ENCODE data around the gene SEMA3D. TPM values are rescaled to one million over a fixed set of nuclear protein-coding genes. Genes with fewer than 3 reads are reported as not detected.

SEMA3D gene
- total RNA-seq, 1 experiment from 2014 or later = 4.8 TPM

DNA sequence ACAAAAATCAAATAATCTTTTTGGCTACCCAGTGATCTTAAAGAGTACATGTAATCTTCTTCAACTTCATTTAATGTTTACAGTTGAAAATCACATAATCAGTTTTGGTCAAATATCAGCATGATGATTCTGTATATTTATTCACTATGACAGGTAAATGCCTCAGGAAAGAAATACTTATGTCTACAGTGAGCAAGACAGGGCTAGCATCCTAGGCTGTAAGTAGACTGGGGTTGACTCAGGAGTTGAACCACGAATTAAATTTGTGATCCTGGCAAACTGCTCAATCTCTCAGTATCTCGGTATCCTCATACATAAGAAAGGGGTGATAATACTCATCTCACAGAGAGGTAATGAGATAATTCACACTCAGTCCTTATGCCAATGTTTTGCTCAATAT lies 71.8 kb downstream of the SEMA3D start:
- H3F3A ChIP-seq (ENCODE audit: insufficient read depth, low read depth) = no peaks in the 10 kb centered on the region
- no peaks in the 10 kb centered on the region for H3K27me3 ChIP-seq (ENCODE audit: insufficient read depth, low read depth)
- H3K4me2 ChIP-seq = no peak overlapping the region
- no peaks in the 10 kb centered on the region for H3K9me2 ChIP-seq (ENCODE audit: insufficient read depth)
- H3K36me3 ChIP-seq (ENCODE audit: low read depth) = no peaks in the 10 kb centered on the region
- no peaks in the 10 kb centered on the region for H4K20me1 ChIP-seq (ENCODE audit: insufficient read depth)
- H3K4me1 ChIP-seq (replicated peaks; ENCODE audit: insufficient read depth) = no peaks in the 10 kb centered on the region; the same call in 1 of the 2 replicates
- DNase-seq = no peak
- no peaks in the 10 kb centered on the region for H3K9me3 ChIP-seq (ENCODE audit: insufficient read depth, low read depth)
- TF ChIP-seq, protein P1, sequence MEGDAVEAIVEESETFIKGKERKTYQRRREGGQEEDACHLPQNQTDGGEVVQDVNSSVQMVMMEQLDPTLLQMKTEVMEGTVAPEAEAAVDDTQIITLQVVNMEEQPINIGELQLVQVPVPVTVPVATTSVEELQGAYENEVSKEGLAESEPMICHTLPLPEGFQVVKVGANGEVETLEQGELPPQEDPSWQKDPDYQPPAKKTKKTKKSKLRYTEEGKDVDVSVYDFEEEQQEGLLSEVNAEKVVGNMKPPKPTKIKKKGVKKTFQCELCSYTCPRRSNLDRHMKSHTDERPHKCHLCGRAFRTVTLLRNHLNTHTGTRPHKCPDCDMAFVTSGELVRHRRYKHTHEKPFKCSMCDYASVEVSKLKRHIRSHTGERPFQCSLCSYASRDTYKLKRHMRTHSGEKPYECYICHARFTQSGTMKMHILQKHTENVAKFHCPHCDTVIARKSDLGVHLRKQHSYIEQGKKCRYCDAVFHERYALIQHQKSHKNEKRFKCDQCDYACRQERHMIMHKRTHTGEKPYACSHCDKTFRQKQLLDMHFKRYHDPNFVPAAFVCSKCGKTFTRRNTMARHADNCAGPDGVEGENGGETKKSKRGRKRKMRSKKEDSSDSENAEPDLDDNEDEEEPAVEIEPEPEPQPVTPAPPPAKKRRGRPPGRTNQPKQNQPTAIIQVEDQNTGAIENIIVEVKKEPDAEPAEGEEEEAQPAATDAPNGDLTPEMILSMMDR (conservative IDR thresholded peaks at IDR 0.05) = no peak
- TF ChIP-seq EZH2 (IDR thresholded peaks at IDR 0.05; ENCODE audit: low read depth) = no peak
- POLR2A ChIA-PET (ENCODE audit: unreplicated experiment) = interaction anchor here (0.6 kb wide), 1 partner anchor 36 kb away, joined by 3 read pairs; no protein-coding TSS in a partner anchor
- intact Hi-C loops (cut with micrococcal nuclease; ENCODE audit: unreplicated experiment) = no loop called here
- BruUV-seq (replicated peaks) = no TSS peak
- H2AFZ ChIP-seq = no peak overlapping the region
- no peak overlapping the region for H3K27ac ChIP-seq
- no peak overlapping the region for H3K4me3 ChIP-seq
- CTCF ChIA-PET = no interaction called here
- no peaks in the 10 kb centered on the region for H3K79me2 ChIP-seq (ENCODE audit: low read depth)

DNA sequence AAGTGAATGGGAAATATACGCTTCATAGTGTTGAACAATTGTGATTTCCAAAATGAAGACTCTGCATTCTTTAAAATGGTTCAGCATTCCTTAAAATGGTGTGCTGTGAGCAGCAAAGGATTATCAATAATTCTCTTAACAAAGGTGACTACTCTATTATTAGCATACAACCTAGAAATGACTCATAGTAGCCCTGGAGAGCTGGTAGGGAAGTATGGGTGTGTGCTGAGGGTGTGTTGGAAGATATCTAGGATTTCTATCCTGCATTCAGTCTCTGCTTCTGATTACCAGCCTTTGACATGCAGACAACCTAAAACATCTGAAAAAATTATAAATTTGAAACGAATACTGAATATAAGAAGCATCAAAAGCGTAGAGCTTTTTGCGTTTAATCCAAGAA lies 72.5 kb downstream of the SEMA3D start:
- Histone ChIP-seq H3K4me2 (no peak overlapping the region), H3K36me3 (ENCODE audit: low read depth) (no peaks in the 10 kb centered on the region), H3K27me3 (ENCODE audit: insufficient read depth, low read depth) (no peaks in the 10 kb centered on the region), H2AFZ (no peak overlapping the region), H3F3A (ENCODE audit: insufficient read depth, low read depth) (no peaks in the 10 kb centered on the region), H3K9me2 (ENCODE audit: insufficient read depth) (no peaks in the 10 kb centered on the region), H3K79me2 (ENCODE audit: low read depth) (no peaks in the 10 kb centered on the region), H3K27ac (no peak overlapping the region), H3K4me1 (replicated peaks; ENCODE audit: insufficient read depth) (no peaks in the 10 kb centered on the region; the same call in 1 of the 2 replicates), H3K4me3 (no peak overlapping the region), H4K20me1 (ENCODE audit: insufficient read depth) (no peaks in the 10 kb centered on the region), H3K9me3 (ENCODE audit: insufficient read depth, low read depth) (no peaks in the 10 kb centered on the region)
- CTCF ChIA-PET = no interaction called here
- no TSS peak for BruUV-seq (replicated peaks)
- intact Hi-C loops (cut with micrococcal nuclease; ENCODE audit: unreplicated experiment) = no loop called here
- POLR2A ChIA-PET (ENCODE audit: unreplicated experiment) = interaction anchor here (0.7 kb wide), 1 partner anchor 1077 kb away, joined by 6 read pairs; no protein-coding TSS in a partner anchor
- DNase-seq = peak in 1 of 2 experiments; percentile 3
- TF ChIP-seq, protein P1 (conservative IDR thresholded peaks at IDR 0.05) = no peak
- TF ChIP-seq EZH2 (IDR thresholded peaks at IDR 0.05; ENCODE audit: low read depth) = no peak

DNA sequence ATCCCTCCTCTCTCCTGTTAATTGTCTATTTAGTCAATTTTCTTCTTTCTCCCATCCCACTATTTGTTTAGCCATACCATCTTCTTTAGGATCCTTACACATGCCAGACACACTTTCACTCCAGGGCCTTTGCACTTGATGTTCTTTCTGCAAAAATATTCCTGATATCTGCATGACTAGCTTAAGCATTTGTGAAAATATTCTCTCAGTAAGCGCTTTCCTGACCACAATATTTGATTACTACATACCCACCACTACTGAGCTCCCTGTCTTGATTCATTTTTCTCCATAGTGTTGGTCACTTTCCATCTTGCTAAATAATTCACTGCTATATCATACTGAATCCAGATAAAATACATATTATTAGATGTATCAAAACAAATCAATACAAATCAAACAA lies 75.1 kb downstream of the SEMA3D start:
- H3K9me3 ChIP-seq (ENCODE audit: insufficient read depth, low read depth) = no peaks in the 10 kb centered on the region
- BruUV-seq (replicated peaks) = no TSS peak
- no peaks in the 10 kb centered on the region for H3F3A ChIP-seq (ENCODE audit: insufficient read depth, low read depth)
- intact Hi-C loops (cut with micrococcal nuclease; ENCODE audit: unreplicated experiment) = no loop called here
- POLR2A ChIA-PET (ENCODE audit: unreplicated experiment) = no interaction called here
- H4K20me1 ChIP-seq (ENCODE audit: insufficient read depth) = no peaks in the 10 kb centered on the region
- CTCF ChIA-PET = interaction anchor here (0.6 kb wide), 1 partner anchor 9 kb away, joined by 3 read pairs; no protein-coding TSS in a partner anchor
- DNase-seq = no peak
- no peaks in the 10 kb centered on the region; the same call in 1 of the 2 replicates for H3K4me1 ChIP-seq (replicated peaks; ENCODE audit: insufficient read depth)
- no peak overlapping the region for H3K27ac ChIP-seq
- H3K4me2 ChIP-seq = no peak overlapping the region
- H3K4me3 ChIP-seq = no peak overlapping the region
- no peak overlapping the region for H2AFZ ChIP-seq
- no peaks in the 10 kb centered on the region for H3K36me3 ChIP-seq (ENCODE audit: low read depth)
- TF ChIP-seq, protein P1 (conservative IDR thresholded peaks at IDR 0.05) = no peak
- TF ChIP-seq EZH2 (IDR thresholded peaks at IDR 0.05; ENCODE audit: low read depth) = no peak
- H3K79me2 ChIP-seq (ENCODE audit: low read depth) = no peaks in the 10 kb centered on the region
- H3K9me2 ChIP-seq (ENCODE audit: insufficient read depth) = no peaks in the 10 kb centered on the region
- no peaks in the 10 kb centered on the region for H3K27me3 ChIP-seq (ENCODE audit: insufficient read depth, low read depth)
